Natural killer cell (primary cell): ENCODE measurements around the gene RIMBP2. TPM values are rescaled to one million over a fixed set of nuclear protein-coding genes. Genes with fewer than 3 reads are reported as not detected.

Experiments used
- ATAC-seq, 3 donors: fragments of 150-1000 bp in 2 of 3; fragments of 200-7000 bp in 1 of 3; cut with Tn5 transposase; 1 replicate in 1 of 3; 2 replicates in 2 of 3; pipeline ENCODE4 v1.10.0; 2021; ENCODE audit warnings: mild to moderate bottlenecking in 2 of 3, moderate library complexity in 2 of 3
- DNase-seq, 2 donors: peaks; one replicate each; pipeline versions ENCODE4 v3.0.0 to v3.0.0-alpha.2; 2013 to 2021; ENCODE audit warnings: mixed read lengths in 1 of 2
- H3K27ac ChIP-seq: one replicate; pipeline ENCODE4 v1.5.1; 2013; ENCODE audit warnings: mild to moderate bottlenecking, low read length
- H3K27me3 ChIP-seq: one replicate; pipeline ENCODE4 v1.6.1; 2013; ENCODE audit warnings: low read length; ENCODE audit not compliant: control insufficient read depth, insufficient read depth
- H3K36me3 ChIP-seq: one replicate; pipeline ENCODE4 v1.6.1; 2013; ENCODE audit warnings: low read length; ENCODE audit not compliant: control insufficient read depth, insufficient read depth
- H3K4me1 ChIP-seq: one replicate; pipeline ENCODE4 v1.6.1; 2013; ENCODE audit warnings: low read length; ENCODE audit not compliant: control insufficient read depth, insufficient read depth
- H3K4me3 ChIP-seq: one replicate; pipeline ENCODE4 v1.5.1; 2013; ENCODE audit warnings: low read length
- H3K9me3 ChIP-seq: one replicate; pipeline ENCODE4 v1.6.1; 2013; ENCODE audit warnings: low read length; ENCODE audit not compliant: control insufficient read depth, insufficient read depth
- H3K27ac Mint-ChIP-seq, 2 donors: one replicate each; pipeline ENCODE4 v1.8.0; 2022; ENCODE audit warnings: mild to moderate bottlenecking in 2 of 2, mixed read lengths in 2 of 2, moderate library complexity in 1 of 2
- H3K27me3 Mint-ChIP-seq, 2 donors: one replicate each; pipeline ENCODE4 v1.8.0; 2022; ENCODE audit warnings: low read depth in 2 of 2, mixed read lengths in 2 of 2
- H3K36me3 Mint-ChIP-seq: one replicate; pipeline ENCODE4 v1.8.0; 2022; ENCODE audit warnings: mixed read lengths
- H3K4me1 Mint-ChIP-seq, 2 donors: one replicate each; pipeline ENCODE4 v1.8.0; 2022; ENCODE audit warnings: mixed read lengths in 2 of 2
- H3K4me3 Mint-ChIP-seq: one replicate; pipeline ENCODE4 v1.8.0; 2022; ENCODE audit warnings: mild to moderate bottlenecking, moderate library complexity, mixed read lengths
- H3K9me3 Mint-ChIP-seq, 2 donors: one replicate each; pipeline ENCODE4 v1.8.0; 2022; ENCODE audit warnings: mixed read lengths in 2 of 2
- CTCF ChIP-seq: fragments of 200-600 bp; IDR thresholded peaks from one replicate; pipeline ENCODE4 v1.8.0; 2022; ENCODE audit warnings: antibody characterized with exemption
- WGBS: methylation state at CpG from one replicate; pipeline ENCODE4 v1.1.7; 2013; ENCODE audit warnings: missing lambda C conversion rate; ENCODE audit not compliant: insufficient coverage; 5-methylcytosine and 5-hydroxymethylcytosine counted together
- intact Hi-C: fragments of 100-400 bp; cut with micrococcal nuclease; formaldehyde crosslinking; loops from one replicate; pipeline ENCODE4 v1.14.2; 2022
- total RNA-seq, 4 donors: library from RNA; stranded (reverse); fragments of 120-200 nt in 1 of 4; gene quantifications; one replicate each; pipeline versions ENCODE4 v1.2.3 to v1.2.4, GENCODE V29; 2013 to 2022

RIMBP2 gene
- total RNA-seq, 3 donors from 2014 or later (not counting 1 experiment from before 2014, with no cell fraction given), result not detected

GRCh38 chr12:130565189-130565588 is 150.9 kb downstream of the RIMBP2 start:
- H3K4me1 Mint-ChIP-seq, result no peaks in the 10 kb centered on the region
- no peaks in the 10 kb centered on the region for H3K36me3 Mint-ChIP-seq
- ATAC-seq, result no peak
- Histone ChIP-seq H3K36me3 (no peaks in the 10 kb centered on the region), H3K27ac (no peak overlapping the region), H3K27me3 (no peaks in the 10 kb centered on the region), H3K9me3 (no peaks in the 10 kb centered on the region), H3K4me3 (no peak overlapping the region), H3K4me1 (no peaks in the 10 kb centered on the region)
- 90% methylated on average over 1 of the region's 1 CpG for WGBS
- H3K27ac Mint-ChIP-seq, result no peak overlapping the region
- DNase-seq, result no peak
- peaks cover 0 to 8% of the 10 kb centered on the region in 2 donors for H3K27me3 Mint-ChIP-seq
- H3K9me3 Mint-ChIP-seq, result peaks cover 0 to 5% of the 10 kb centered on the region in 2 donors
- no peak overlapping the region for H3K4me3 Mint-ChIP-seq
- TF ChIP-seq CTCF, result no peak
- intact Hi-C loops, result no loop called here

GRCh38 chr12:130563323-130563722 is 152.8 kb downstream of the RIMBP2 start:
- no peak overlapping the region for H3K27ac ChIP-seq
- Mint-ChIP-seq H3K27ac (no peak overlapping the region), H3K36me3 (no peaks in the 10 kb centered on the region), H3K9me3 (peaks cover 0 to 5% of the 10 kb centered on the region in 2 donors), H3K27me3 (peaks cover 0 to 8% of the 10 kb centered on the region in 2 donors), H3K4me1 (no peaks in the 10 kb centered on the region), H3K4me3 (no peak overlapping the region)
- no peaks in the 10 kb centered on the region for H3K4me1 ChIP-seq
- no peak for ATAC-seq
- H3K27me3 ChIP-seq, result no peaks in the 10 kb centered on the region
- no peak for DNase-seq
- H3K4me3 ChIP-seq, result no peak overlapping the region
- intact Hi-C loops, result no loop called here
- no peak for TF ChIP-seq CTCF
- H3K36me3 ChIP-seq, result no peaks in the 10 kb centered on the region
- WGBS, result 90% methylated on average over 2 of the region's 2 CpGs
- H3K9me3 ChIP-seq, result no peaks in the 10 kb centered on the region

- no peak for DNase-seq
- Mint-ChIP-seq H3K4me1 (no peaks in the 10 kb centered on the region), H3K4me3 (no peak overlapping the region), H3K9me3 (peaks cover 0 to 5% of the 10 kb centered on the region in 2 donors), H3K27ac (no peak overlapping the region), H3K27me3 (peaks cover 0 to 8% of the 10 kb centered on the region in 2 donors), H3K36me3 (no peaks in the 10 kb centered on the region)
- intact Hi-C loops, result no loop called here
- no peaks in the 10 kb centered on the region for H3K36me3 ChIP-seq
- no peak overlapping the region for H3K4me3 ChIP-seq
- no peak for ATAC-seq
- no peak for TF ChIP-seq CTCF
- H3K4me1 ChIP-seq, result no peaks in the 10 kb centered on the region
- WGBS, result 74% methylated on average over 5 of the region's 5 CpGs
- no peaks in the 10 kb centered on the region for H3K9me3 ChIP-seq
- H3K27ac ChIP-seq, result no peak overlapping the region
- no peaks in the 10 kb centered on the region for H3K27me3 ChIP-seq
Observed at GRCh38 chr12:130562716-130563115, 153.4 kb downstream of the RIMBP2 start.

GRCh38 chr12:130560321-130560720 is 155.8 kb downstream of the RIMBP2 start:
- Histone ChIP-seq H3K4me1 (no peaks in the 10 kb centered on the region), H3K4me3 (no peak overlapping the region), H3K9me3 (no peaks in the 10 kb centered on the region), H3K27me3 (no peaks in the 10 kb centered on the region), H3K36me3 (no peaks in the 10 kb centered on the region), H3K27ac (no peak overlapping the region)
- ATAC-seq (no peak), DNase-seq (no peak)
- intact Hi-C loops, result no loop called here
- Mint-ChIP-seq H3K27ac (no peak overlapping the region), H3K4me3 (no peak overlapping the region), H3K27me3 (peaks cover 0 to 11% of the 10 kb centered on the region in 2 donors), H3K4me1 (no peaks in the 10 kb centered on the region), H3K36me3 (no peaks in the 10 kb centered on the region), H3K9me3 (peaks cover 0 to 5% of the 10 kb centered on the region in 2 donors)
- no peak for TF ChIP-seq CTCF
- WGBS, result 88% methylated on average over 11 of the region's 11 CpGs
